Loucy (cell line): ENCODE measurements around the gene RER1.

ENCODE experiments used
- CTCF ChIP-seq: fragments of 200-600 bp; sonication (generic); conservative IDR thresholded peaks from 2 replicates; pipeline ENCODE4 v1.5.1; 2014; ENCODE audit warnings: mild to moderate bottlenecking, antibody characterized with exemption, low read length
- EZH2phosphoT487 ChIP-seq: fragments of 200-600 bp; IDR thresholded peaks from 2 replicates; pipeline ENCODE4 v1.6.1; 2018; ENCODE audit warnings: antibody characterized with exemption, mild to moderate bottlenecking, moderate library complexity, borderline replicate concordance

- TF ChIP-seq CTCF (no peak), EZH2phosphoT487 (no peak)
Measured at GRCh38 chr1:2344121-2344681, 47.4 kb upstream of the RER1 start.
